ENCODE data around the gene APOBEC3F. TPM values are rescaled to one million over a fixed set of nuclear protein-coding genes. Genes with fewer than 3 reads are reported as not detected.
"Not testable (repeated sequence)": the region's sequence is repeated elsewhere in the genome, so short reads cannot be mapped to it uniquely, and the experiment has no call there.

The APOBEC3F gene
- total RNA-seq, 2 donors from 2014 or later, result 16.2 to 24.2 TPM

- H3K4me3 Mint-ChIP-seq, result no peak overlapping the region
- no peak for DNase-seq
Observed at GRCh38 chr22:39073981-39074380, 33.3 kb downstream of the APOBEC3F start.

GRCh38 chr22:39076155-39077025, 35.7 kb downstream of the APOBEC3F start:
- not testable (repeated sequence) for H3K4me1 ChIP-seq (ENCODE audit: control insufficient read depth, insufficient read depth, low read length); H3K27ac ChIP-seq (ENCODE audit: low read depth, low read length); H3K27ac Mint-ChIP-seq; H3K9me3 ChIP-seq (ENCODE audit: control insufficient read depth, low read length); H3K36me3 Mint-ChIP-seq (ENCODE audit: low read depth); H3K9me3 Mint-ChIP-seq; H3K9ac ChIP-seq (ENCODE audit: extremely low read depth, low read length, poor library complexity, severe bottlenecking); H3K27me3 ChIP-seq (ENCODE audit: control insufficient read depth, insufficient read depth, low read length, poor library complexity, severe bottlenecking); H3K4me3 ChIP-seq (ENCODE audit: low read length); DNase-seq; H3K27me3 Mint-ChIP-seq (ENCODE audit: insufficient read depth); H3K36me3 ChIP-seq (ENCODE audit: control insufficient read depth, insufficient read depth, low read length)
- peak overlapping the region; percentile 47 for H3K4me3 Mint-ChIP-seq
- WGBS, 2 experiments (ENCODE audit: insufficient coverage in 1 of 2, insufficient read length in 1 of 2), result 38 to 97% methylated on average over 3 to 8 of the region's 24 CpGs
- H3K4me1 Mint-ChIP-seq, result peaks cover 23% of the 10 kb centered on the region

More at GRCh38 chr22:39073981-39074380, 33.3 kb downstream of the APOBEC3F start:
- no peaks in the 10 kb centered on the region for H3K36me3 Mint-ChIP-seq (ENCODE audit: low read depth)
- no peak overlapping the region for H3K9ac ChIP-seq (ENCODE audit: extremely low read depth, low read length, poor library complexity, severe bottlenecking)
- no peaks in the 10 kb centered on the region for H3K36me3 ChIP-seq (ENCODE audit: control insufficient read depth, insufficient read depth, low read length)
- TF ChIP-seq, protein P1, sequence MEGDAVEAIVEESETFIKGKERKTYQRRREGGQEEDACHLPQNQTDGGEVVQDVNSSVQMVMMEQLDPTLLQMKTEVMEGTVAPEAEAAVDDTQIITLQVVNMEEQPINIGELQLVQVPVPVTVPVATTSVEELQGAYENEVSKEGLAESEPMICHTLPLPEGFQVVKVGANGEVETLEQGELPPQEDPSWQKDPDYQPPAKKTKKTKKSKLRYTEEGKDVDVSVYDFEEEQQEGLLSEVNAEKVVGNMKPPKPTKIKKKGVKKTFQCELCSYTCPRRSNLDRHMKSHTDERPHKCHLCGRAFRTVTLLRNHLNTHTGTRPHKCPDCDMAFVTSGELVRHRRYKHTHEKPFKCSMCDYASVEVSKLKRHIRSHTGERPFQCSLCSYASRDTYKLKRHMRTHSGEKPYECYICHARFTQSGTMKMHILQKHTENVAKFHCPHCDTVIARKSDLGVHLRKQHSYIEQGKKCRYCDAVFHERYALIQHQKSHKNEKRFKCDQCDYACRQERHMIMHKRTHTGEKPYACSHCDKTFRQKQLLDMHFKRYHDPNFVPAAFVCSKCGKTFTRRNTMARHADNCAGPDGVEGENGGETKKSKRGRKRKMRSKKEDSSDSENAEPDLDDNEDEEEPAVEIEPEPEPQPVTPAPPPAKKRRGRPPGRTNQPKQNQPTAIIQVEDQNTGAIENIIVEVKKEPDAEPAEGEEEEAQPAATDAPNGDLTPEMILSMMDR (conservative IDR thresholded peaks at IDR 0.05), result no peak
- H3K27me3 Mint-ChIP-seq (ENCODE audit: insufficient read depth), result no peaks in the 10 kb centered on the region
- no peaks in the 10 kb centered on the region for H3K4me1 ChIP-seq (ENCODE audit: control insufficient read depth, insufficient read depth, low read length)
- no peak overlapping the region for H3K4me3 ChIP-seq (ENCODE audit: low read length)
- 40 to 47% methylated on average over 2 of the region's 2 CpGs for WGBS, 2 experiments (ENCODE audit: insufficient coverage in 1 of 2, insufficient read length in 1 of 2)
- H3K4me1 Mint-ChIP-seq, result peaks cover 23% of the 10 kb centered on the region
- H3K9me3 Mint-ChIP-seq, result no peaks in the 10 kb centered on the region
- no peaks in the 10 kb centered on the region for H3K9me3 ChIP-seq (ENCODE audit: control insufficient read depth, low read length)
- no peak overlapping the region for H3K27ac Mint-ChIP-seq
- H3K27ac ChIP-seq (ENCODE audit: low read depth, low read length), result no peak overlapping the region
- no peaks in the 10 kb centered on the region for H3K27me3 ChIP-seq (ENCODE audit: control insufficient read depth, insufficient read depth, low read length, poor library complexity, severe bottlenecking)

DNA sequence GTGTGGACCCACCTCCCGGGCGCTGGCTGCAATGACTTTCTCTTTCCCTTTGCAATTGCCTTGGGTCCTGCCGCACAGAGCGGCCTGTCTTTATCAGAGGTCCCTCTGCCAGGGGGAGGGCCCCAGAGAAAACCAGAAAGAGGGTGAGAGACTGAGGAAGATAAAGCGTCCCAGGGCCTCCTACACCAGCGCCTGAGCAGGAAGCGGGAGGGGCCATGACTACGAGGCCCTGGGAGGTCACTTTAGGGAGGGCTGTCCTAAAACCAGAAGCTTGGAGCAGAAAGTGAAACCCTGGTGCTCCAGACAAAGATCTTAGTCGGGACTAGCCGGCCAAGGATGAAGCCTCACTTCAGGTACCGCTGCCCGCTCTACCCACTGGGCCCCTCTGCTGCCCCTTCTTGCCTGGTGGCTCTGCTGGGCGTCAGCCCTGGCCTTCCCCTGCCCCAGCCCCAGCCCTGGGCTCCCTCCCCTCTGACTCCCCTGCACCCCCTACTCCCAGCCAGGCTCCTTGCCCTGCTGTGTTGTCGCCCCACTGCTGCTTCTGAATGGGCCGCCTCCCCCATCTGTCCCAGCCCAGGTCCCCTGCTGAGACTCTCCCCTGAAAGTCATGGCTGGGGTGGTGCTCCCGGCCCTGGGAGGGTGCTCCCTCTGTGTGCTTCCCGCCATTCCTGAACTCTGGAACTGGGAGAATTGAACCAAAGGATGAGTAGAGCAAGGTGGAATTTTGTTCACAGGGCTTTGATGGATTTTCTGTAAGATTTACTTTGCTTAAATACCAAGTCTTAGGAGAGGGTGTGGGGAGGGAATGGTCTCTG, 36.6 kb downstream of the APOBEC3F start, which contains the start of gene APOBEC3G:
TSS of gene APOBEC3G (plus strand) at position 250 of the 815 bp plus-strand sequence. CDS start at position 337, 87 bp downstream.
- Mint-ChIP-seq H3K27ac (peak within 1 kb of the TSS; percentile 58), H3K4me1 (peaks cover 23% of the 10 kb centered on the region), H3K4me3 (peak within 1 kb of the TSS; percentile 47)
- H3K9me3 ChIP-seq (ENCODE audit: control insufficient read depth, low read length); H3K36me3 Mint-ChIP-seq (ENCODE audit: low read depth); H3K4me1 ChIP-seq (ENCODE audit: control insufficient read depth, insufficient read depth, low read length); H3K27ac ChIP-seq (ENCODE audit: low read depth, low read length); H3K9me3 Mint-ChIP-seq; H3K36me3 ChIP-seq (ENCODE audit: control insufficient read depth, insufficient read depth, low read length); H3K27me3 Mint-ChIP-seq (ENCODE audit: insufficient read depth); H3K27me3 ChIP-seq (ENCODE audit: control insufficient read depth, insufficient read depth, low read length, poor library complexity, severe bottlenecking); H3K9ac ChIP-seq (ENCODE audit: extremely low read depth, low read length, poor library complexity, severe bottlenecking): not testable (repeated sequence)
- DNase-seq, result peak; percentile 80
- peak within 1 kb of the TSS; percentile 80 for H3K4me3 ChIP-seq (ENCODE audit: low read length)
- 40 to 49% methylated on average over 7 to 13 of the region's 17 CpGs for WGBS, 2 experiments (ENCODE audit: insufficient coverage in 1 of 2, insufficient read length in 1 of 2)

GRCh38 chr22:39077912-39078311, 37.2 kb downstream of the APOBEC3F start:
- not testable (repeated sequence) for H3K27ac Mint-ChIP-seq; H3K4me1 ChIP-seq (ENCODE audit: control insufficient read depth, insufficient read depth, low read length); H3K9me3 ChIP-seq (ENCODE audit: control insufficient read depth, low read length); H3K27ac ChIP-seq (ENCODE audit: low read depth, low read length); H3K36me3 Mint-ChIP-seq (ENCODE audit: low read depth); DNase-seq; H3K27me3 ChIP-seq (ENCODE audit: control insufficient read depth, insufficient read depth, low read length, poor library complexity, severe bottlenecking); H3K27me3 Mint-ChIP-seq (ENCODE audit: insufficient read depth); H3K9ac ChIP-seq (ENCODE audit: extremely low read depth, low read length, poor library complexity, severe bottlenecking); H3K9me3 Mint-ChIP-seq; H3K36me3 ChIP-seq (ENCODE audit: control insufficient read depth, insufficient read depth, low read length)
- H3K4me3 Mint-ChIP-seq, result peak overlapping the region; percentile 47
- WGBS, 2 experiments (ENCODE audit: insufficient coverage in 1 of 2, insufficient read length in 1 of 2), result 96% methylated on average over 5 to 12 of the region's 12 CpGs
- H3K4me1 Mint-ChIP-seq, result peaks cover 23% of the 10 kb centered on the region
- peak overlapping the region; percentile 80 for H3K4me3 ChIP-seq (ENCODE audit: low read length)

Data from endodermal cell (in vitro differentiated cells).